Measurements from ENCODE around the gene DAGLB.
"Not testable (repeated sequence)": the region's sequence is repeated elsewhere in the genome, so short reads cannot be mapped to it uniquely, and the experiment has no call there.

Gene DAGLB

DNA sequence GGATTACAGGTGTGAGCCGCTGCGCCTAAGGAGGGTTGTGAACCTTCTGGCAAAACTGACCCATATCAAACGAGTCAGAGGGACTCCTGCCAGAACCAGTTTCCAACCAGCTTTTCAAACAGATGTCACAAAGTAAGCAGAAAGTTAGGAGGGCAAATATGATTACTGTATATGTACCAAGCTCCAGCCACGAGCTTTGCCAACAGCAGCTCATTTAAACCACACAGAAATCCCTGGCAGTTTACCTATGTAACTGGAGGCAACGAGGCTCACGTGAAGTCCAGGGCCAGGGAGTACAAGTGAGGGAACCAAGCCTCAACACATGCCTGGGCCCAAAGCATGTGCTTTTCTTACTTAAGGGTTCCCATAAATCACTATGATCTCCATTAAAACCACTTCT is 12.5 kb upstream of the DAGLB start:
- DNase-seq: no peak

DNA sequence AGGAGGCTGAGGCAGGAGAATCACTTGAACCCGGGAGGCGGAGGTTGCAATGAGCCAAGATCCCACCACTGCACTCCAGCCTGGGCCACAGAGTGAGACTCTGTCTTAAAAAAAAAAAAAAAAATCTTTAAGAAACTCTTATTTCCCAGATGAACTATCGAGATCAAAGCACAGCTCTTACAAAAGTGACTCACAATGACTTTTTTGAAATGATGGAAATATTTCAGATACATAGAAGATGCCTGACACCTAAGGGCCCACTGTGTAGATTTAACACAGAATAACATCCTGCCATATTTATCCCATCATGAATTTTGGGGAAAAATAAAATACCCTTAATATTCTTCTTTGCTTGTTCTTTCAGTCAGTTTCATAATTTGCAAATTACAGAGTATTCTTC is 10.9 kb upstream of the DAGLB start:
- not testable (repeated sequence) for DNase-seq

DNA sequence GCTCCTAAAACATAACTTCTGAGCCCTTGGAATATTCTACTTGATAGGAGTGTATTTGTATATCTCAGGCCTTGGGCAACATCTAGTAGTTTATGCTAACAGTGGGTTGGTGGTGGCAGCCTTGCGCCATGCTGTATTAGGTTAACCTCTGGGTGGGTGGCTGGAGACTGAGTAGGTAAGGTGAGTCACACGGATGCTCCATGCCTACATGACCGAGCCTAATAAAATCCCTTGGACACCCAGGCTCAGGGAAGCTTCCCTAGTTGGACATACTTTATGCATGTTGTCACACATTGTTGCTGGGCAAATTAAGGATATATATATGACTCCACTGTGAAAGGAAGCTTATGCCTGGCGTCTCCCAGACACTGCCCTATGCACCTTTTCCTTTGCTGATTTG is 6.0 kb upstream of the DAGLB start:
- DNase-seq: no peak

DNA sequence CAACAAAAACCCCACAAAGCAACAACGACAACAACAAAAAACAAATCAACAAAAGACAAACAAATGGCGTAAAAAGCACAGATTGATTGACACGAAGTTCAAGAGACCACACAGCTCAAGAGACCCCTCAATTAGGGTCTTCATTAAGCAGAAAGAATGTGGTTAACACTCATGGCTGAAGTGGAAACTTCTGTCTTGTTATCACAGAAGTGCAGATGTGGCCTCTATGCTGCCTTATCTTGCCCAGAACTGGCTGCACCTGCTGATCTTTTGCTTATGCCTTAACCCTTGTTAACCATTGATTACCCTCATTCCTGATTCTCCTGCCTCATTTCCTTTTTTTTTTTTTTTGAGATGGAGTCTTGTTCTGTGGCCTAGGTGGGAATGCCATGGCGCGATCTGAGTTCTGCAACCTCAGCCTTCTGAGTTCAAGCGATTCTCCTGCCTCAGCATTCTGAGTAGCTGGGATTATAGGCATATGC is 3.5 kb upstream of the DAGLB start:
- no peak for DNase-seq

DNA sequence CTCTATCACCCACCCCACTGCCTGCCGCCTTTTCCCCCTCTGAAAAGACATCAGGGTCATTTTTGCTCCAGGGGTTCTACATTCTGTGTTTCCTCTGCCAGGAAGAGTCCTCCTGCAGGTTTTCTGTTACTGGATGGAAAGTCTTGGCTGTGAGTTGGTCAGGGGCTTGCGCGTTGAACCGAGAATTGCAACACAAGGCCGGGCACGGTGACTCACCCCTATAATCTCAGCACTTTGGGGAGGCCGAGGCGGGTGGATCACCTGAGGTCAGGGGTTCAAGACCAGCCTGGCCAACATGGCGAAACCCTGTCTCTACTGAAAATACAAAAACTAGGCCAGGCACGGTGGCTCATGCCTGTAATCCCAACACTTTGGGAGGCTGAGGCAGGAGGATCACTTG is 2.8 kb upstream of the DAGLB start:
- DNase-seq: not testable (repeated sequence)

DNA sequence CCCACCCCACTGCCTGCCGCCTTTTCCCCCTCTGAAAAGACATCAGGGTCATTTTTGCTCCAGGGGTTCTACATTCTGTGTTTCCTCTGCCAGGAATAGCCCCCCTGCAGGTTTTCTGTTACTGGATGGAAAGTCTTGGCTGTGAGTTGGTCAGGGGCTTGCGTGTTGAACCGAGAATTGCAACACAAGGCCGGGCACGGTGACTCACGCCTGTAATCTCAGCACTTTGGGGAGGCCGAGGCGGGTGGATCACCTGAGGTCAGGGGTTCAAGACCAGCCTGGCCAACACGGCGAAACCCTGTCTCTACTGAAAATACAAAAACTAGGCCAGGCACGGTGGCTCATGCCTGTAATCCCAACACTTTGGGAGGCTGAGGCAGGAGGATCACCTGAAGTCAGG is 2.1 kb upstream of the DAGLB start:
- not testable (repeated sequence) for DNase-seq

DNA sequence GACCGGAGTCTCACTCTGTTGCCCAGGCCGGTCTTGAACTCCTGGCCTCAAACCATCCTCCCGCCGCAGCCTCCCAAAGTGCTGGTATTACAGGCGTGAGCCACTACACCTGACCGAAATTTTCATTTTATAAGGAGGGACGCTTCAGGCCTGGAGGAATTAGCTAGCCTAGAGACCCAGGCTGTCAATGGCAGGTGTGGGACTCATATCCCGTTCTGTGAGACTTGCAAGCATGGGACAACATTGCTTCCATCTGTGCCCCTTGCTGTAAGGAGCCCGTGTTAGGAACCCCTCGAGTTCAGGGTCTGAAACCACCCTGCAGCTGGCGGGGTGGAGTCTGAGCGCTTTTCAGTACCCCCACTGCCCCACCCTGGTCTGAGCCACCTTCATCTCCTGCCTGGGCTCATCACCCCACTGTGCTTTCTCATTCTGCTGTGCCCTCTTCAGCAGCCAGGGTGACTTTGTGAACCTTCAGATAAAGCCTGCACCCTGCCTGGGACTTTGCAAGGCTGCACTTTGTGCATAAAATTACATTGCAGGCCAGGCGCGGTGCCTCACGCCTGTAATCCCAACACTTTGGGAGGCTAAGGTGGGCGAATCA is 1.3 kb upstream of the DAGLB start:
- DNase-seq: no peak

DNA sequence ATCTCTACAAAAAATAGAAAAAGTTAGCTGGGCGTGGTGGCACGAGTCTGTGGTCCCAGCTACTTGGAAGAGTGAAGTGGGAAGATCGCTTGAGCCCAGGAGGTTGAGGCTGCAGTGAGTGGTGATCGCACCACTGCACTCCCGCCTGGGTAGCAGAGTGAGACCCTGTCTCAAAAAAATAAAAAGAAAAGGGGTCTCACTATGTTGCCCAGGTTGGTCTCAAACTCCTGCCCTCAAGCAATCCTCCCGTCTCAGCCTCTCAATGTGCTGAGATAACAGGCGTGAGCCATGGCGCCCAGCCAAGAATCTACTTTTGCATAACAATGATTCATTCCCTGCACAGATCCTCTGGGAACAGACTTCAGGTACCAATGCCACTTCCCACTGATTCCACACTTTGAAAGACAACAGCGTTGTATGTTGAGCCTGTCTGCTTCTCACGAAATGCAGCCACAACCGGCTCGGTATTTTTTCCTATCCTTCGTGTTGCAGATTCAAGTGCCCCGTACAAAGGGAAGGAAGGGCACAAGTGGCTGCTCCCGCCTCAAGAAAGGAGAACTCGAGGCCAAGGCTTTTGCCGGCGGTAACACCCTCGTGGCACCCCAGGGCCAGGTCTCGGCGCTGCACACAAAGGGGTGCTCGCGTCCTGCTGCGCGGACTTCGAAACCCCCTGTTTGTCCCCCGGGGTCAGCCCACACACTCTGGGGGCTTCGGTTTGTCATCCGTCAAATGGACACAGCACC is 745 bp downstream of the DAGLB start:
- DNase-seq: peak; percentile 79

DNA sequence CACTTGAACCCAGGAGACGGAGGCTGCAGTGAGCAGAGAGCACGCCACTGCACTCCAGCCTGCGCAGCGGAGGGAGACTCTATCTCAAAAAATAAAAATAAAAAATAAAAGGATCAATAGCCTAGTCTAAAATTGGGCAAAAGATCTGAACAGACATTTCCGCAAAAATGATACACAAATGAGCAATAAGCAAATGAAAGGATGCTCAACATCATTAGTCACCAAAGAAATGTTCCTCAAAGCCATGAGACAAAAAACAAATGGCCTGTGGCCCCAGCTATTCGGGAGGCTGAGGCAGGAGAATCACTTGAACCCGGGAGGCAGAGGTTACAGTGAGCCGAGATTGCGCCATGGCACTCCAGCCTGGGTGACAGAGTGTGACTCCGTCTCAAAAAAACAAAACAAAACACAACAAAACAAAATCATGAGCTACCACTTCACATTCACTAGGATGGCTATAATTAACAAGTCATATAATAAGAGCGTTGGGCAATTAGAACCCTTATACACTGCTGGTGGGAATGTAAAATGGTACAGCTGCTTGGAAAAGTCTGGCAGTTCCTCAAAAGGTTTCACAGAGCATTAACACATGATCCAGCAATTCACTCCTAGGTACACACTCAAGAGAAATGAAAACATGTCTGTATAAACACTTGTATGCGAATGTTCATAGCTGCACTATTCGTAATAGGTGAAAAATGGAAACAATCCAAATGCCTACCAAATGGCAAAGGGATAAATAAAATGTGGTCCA is 3.1 kb downstream of the DAGLB start:
- DNase-seq: no peak

DNA sequence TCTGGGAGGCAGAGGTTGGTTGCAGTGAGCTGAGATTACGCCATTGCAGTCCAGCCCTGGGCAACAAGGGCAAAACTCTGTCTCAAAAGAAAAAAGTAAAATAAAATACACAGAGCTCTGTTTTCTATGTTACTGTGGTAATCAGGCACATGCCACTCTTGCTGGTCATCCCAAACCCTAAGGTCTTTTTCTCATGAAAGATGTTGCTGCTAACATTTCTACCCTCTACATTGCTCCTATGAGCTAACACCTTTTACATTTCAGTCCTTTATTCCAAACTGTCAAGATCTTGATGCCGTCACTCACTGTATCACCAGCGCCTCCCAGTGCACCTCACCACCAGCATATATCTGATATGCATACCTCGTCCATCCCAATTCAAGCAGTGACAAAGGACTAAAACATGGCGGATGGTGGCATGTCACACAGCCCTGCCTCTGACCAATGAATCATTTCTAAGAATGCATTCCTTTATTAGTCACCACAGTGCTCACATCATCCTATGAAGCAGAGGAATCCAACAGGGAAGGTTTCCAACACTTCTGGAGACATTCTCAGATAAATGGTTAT is 4.3 kb downstream of the DAGLB start:
- no peak for DNase-seq

DNA sequence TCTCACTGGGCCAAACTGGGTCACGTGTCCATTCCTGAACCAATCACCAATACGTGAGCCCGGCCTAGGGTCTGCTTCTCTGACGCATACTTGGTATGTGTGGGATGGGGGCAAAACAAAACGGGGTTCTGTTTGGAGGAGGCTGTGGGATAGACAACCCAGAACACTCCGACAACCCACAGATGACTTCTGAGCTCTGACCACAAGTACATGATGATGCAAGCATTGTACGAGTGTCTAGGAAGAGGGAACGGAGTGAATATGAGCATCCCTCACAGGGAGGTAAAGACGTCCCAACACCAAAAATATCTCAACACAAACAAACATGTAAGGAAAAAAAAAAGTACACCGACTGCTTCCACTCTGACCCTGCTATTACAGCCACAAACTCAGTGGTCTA is 5.6 kb downstream of the DAGLB start:
- DNase-seq: no peak

DNA sequence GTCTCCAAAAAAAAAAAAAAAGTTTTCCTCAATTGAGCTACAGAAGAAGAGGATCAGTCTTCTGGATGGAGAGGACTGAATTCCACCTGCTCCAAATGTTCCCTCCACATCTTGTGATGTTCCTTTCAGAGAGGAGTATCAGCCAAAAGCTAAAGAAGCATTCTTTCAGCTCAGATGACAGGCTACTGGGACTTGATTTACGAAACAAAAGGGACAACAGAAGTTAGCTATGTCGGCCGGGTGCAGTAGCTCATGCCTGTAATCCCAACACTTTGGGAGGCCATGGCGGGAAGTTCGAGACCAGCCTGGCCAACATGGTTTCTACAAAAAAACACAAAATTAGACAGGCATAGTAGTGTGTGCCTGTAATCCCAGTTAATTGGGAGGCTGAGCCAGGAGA is 7.4 kb downstream of the DAGLB start:
- DNase-seq: no peak

DNA sequence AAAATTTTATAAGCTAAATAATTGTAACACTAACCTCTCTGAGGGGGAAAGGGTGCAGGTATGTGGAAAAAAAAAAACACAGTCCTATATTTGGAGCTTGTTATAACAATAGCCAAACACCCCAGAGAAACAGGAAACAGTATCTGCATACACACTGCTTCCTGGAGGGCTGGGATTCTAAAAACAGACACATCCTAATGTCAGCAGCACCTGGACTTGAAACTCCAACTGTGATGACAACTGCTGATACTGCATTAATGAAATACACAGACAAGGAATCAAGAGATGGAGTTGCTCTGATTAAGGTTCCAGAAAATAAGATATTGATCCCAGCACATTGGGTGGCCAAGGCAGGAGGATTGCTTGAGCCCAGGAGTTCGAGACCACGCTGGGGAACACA is 9.3 kb downstream of the DAGLB start:
- DNase-seq: peak; percentile 31

DNA sequence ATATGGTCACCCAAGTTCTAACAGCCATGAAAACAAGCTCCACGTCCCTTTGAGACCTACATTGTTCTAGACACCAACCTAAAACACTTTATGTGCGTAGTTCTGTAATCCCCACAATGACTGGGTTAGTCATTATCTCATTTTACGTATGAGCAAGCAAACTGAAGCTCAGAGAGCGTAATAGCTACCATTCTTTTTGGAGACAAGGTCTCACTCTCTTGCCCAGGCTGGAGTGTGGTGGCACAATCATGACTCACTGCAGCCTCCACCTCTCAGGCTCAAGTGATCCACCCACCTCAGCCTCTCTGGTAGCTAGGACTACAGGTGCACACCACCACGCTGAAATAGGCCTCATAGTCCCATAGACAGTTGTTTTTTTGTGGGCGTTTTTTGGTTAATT is 10.5 kb downstream of the DAGLB start:
- DNase-seq: no peak

DNA sequence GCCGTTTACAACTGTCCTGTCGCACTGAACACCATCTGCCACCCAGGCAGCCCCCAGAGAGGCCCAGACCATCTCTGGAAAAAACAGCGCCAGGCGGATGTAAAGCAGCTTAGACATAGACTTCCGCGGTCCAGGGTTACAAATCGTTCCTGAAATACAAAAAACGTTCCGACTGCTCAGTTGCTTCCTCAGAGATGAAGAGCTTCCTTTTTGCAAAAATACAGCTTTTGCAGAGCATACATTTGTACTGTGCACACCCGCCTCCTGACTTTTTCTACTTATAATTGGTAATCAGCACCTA is 11.4 kb downstream of the DAGLB start:
- no peak for DNase-seq

DNA sequence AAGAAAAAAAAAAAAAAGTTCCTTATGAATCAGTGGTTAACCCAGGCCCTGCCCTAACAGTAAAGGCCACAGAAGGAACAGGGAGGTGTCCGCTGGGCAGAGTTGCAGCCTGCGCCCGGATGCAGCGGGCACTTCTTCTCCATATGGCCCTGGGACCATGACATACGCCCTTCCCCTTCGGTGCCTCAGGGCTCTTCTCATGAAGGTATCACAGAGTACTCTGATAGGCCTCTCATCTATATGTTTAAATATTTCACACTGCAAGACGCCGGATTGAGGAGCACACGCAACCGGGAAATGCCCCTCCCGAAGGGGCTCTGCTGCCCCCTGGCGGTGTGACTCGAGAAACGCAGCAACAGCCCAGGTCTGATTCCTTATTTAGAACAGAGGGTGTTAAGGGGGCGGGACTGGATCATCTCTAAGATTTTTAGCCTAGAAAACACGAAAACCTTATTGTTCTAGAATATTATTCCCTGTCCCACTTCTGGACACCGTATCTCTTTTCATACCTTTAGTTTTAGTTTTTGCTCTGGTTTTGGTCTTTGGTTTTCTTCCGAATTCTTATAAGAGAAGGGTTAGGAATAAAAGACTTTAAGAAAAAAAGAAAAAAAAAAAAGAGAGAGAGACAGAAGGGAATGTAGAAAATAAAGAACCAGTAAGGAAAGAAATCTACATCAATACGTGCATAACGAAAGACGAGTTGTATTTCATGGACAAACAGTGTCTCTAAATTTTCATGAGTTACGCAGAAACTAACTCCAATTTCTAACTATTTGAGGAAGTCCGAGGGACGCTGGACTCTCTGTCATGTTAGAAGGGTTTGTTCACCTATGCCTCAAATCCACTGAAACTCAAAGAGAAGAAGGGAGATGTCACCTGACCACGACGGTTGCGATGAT is 12.0 kb downstream of the DAGLB start:
- DNase-seq: peak; percentile 69

DNA sequence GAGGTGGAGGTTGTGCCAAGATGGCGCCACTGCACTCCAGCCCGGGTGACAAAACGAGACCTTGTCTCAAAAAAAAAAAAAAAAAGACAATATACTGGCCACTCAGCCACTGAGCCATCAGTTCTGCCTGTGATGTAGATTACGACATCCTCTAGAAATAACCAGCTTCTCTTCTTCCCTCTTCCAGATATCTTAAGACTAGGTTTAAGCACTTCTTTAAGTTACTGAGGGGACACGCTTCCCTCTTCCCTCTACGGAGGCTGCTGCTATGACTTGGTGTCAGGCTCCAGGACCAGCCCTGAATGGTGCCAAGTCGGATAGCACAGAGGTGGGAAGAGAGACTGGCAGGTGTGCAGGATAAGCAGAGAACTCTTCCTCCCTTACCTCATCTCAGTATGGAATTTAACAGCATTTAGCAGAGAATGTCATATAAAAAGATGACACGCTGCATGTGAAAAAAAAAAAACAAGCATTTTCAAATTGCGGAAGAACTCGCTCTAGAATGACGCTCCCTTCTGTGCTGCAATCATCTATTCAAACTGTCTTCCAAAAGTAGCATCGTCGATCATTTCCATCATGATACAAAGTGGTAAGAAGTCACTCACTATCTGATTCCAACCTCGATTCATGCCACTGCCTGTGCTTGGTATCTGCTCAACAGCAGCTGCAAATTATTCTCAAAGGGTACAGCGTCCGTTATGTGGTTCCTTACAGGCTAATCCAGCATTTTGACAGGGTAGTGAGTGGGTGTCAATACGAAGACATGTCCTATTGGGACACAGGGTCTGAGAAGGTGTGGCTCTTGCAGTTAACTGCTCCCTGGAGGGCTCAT is 13.8 kb downstream of the DAGLB start:
- no peak for DNase-seq

DNA sequence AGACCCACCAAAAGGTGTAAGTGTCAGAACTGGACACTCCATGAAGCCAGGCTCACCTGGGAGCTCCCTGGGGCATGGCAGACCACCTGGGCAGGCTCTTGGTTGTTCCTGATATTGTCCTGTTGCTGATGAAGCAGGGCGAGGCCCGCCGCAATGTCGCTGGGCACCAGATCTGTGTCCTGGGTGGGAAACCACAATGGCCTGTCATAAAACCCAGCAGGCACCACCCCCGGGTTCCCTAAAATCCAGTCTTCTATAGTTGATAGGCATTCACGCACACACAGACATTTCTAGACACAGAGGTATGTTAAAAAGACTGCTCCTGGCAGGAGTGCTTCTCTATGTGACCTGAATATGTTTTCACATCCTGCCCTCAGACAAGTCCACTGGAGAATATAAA is 15.0 kb downstream of the DAGLB start:
- no peak for DNase-seq

DNA sequence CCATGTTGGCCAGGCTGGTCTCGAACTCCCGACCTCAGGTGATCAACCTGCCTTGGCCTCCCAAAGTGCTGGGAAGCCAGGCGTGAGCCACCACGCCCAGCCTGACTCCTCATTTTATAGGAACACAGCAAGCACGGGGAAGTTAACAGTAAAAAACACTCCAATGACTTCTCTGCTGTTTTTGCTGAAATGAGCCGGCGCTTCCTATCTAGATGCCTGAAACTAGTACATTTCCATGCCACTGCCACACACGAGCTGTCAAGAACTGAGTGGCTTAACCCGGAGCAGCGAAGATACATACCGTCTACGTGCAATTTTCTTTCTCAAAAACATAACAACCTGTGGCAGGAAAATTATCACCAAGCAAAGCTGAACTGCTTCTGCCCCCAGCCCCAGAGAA is 16.8 kb downstream of the DAGLB start:
- DNase-seq: no peak

DNA sequence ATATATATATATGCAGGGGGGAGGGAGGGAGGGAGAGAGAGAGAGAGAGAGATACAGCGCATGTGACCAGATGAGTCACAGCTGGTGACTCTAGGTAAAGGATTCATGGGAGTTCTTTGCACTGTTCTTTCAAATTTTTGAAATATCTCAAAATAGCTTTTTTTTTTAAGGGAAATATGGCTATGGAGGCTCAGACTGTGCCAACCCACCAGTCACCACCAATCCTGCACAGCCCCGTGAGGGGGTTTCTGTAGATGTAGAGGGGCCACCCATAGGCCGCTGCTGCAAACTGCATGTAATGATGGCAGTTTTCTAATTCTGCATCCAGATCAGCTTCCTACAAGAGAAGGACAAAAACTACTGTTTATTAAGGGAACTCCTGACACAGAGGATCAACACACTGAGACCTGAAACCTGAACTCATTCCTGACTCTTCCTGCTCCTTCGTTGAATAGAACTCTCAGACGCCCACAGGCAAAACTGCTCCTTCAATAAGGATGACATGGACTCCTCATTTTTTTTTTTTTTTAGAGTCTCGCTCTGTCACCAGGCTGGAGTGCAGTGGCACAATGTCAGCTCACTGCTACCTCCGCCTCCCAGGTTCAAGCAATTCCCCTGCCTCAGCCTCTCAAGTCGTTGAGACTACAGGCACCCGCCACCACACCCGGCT is 17.3 kb downstream of the DAGLB start:
- DNase-seq: no peak

DNA sequence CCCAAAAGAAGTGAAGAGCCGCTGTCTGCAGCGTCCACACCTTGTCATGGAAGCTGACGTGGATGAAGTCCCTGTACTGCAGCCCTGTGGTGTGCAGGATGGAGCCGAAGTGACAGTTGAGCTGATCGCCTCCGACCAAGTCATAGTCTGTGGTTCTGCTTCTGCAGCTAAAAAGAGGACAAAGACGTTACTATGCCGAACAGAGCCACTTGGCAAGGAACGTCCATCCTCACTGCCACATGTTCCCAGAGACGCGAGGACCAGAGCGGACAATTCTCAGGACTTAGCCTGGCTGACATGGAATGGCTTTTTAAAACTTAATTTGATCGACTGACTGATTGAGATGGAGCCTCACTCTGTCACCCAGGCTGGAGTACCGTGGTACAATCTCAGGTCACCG is 21.8 kb downstream of the DAGLB start:
- DNase-seq: no peak

All from NCI-H146 (cell line).